Measurements from ENCODE around the gene DMD. TPM values are rescaled to one million over a fixed set of nuclear protein-coding genes. Genes with fewer than 3 reads are reported as not detected.

The DMD gene
- total RNA-seq, 4 donors from 2014 or later, result 2.2 to 26.7 (median 7.8) TPM

GRCh38 chrX:32954125-32954524 lies 257.2 kb downstream of the DMD start:
- Histone ChIP-seq H3K9me3 (no peaks in the 10 kb centered on the region), H3K4me3 (no peak overlapping the region), H3K27me3 (no peaks in the 10 kb centered on the region), H3K27ac (no peak overlapping the region), H3K36me3 (no peaks in the 10 kb centered on the region), H3K4me1 (no peaks in the 10 kb centered on the region)
- WGBS, 2 donors, result 41 to 43% methylated on average over 3 of the region's 3 CpGs
- intact Hi-C loops (cut with DNase I), result no loop called here
- TF ChIP-seq CTCF (IDR thresholded peaks at IDR 0.05) (no peak), POLR2A (IDR thresholded peaks at IDR 0.05) (no peak)
- no peak for DNase-seq

- intact Hi-C loops (cut with DNase I), result no loop called here
- no peaks in the 10 kb centered on the region for H3K36me3 ChIP-seq
- DNase-seq, result no peak
- TF ChIP-seq POLR2A (IDR thresholded peaks at IDR 0.05) (no peak), CTCF (IDR thresholded peaks at IDR 0.05) (no peak)
- no peaks in the 10 kb centered on the region for H3K9me3 ChIP-seq
- H3K4me3 ChIP-seq, result no peak overlapping the region
- H3K27ac ChIP-seq, result no peak overlapping the region
- no peaks in the 10 kb centered on the region for H3K27me3 ChIP-seq
- H3K4me1 ChIP-seq, result no peaks in the 10 kb centered on the region
- WGBS, 2 donors, result 42 to 43% methylated on average over 2 of the region's 2 CpGs
These were observed 263.2 kb downstream of the DMD start for GRCh38 chrX:32948130-32948529.

GRCh38 chrX:32937043-32937442 lies 274.3 kb downstream of the DMD start:
- DNase-seq, result no peak
- whole genome bisulfite sequencing, 2 donors, result 31 to 48% methylated on average over 3 of the region's 3 CpGs
- TF ChIP-seq POLR2A (IDR thresholded peaks at IDR 0.05) (no peak), CTCF (IDR thresholded peaks at IDR 0.05) (no peak)
- no peaks in the 10 kb centered on the region for H3K36me3 ChIP-seq
- no peak overlapping the region for H3K27ac ChIP-seq
- H3K27me3 ChIP-seq, result no peaks in the 10 kb centered on the region
- H3K9me3 ChIP-seq, result no peaks in the 10 kb centered on the region
- intact Hi-C loops (cut with DNase I), result no loop called here
- H3K4me3 ChIP-seq, result no peak overlapping the region
- no peaks in the 10 kb centered on the region for H3K4me1 ChIP-seq

- H3K27ac ChIP-seq, result no peak overlapping the region
- no peaks in the 10 kb centered on the region for H3K4me1 ChIP-seq
- no peak for TF ChIP-seq POLR2A (IDR thresholded peaks at IDR 0.05)
- no peak for TF ChIP-seq CTCF (IDR thresholded peaks at IDR 0.05)
- no peaks in the 10 kb centered on the region for H3K27me3 ChIP-seq
- intact Hi-C loops (cut with DNase I), result no loop called here
- H3K36me3 ChIP-seq, result no peaks in the 10 kb centered on the region
- no peak overlapping the region for H3K4me3 ChIP-seq
- 54 to 58% methylated on average over 5 of the region's 5 CpGs for WGBS, 2 donors
- no peaks in the 10 kb centered on the region for H3K9me3 ChIP-seq
- no peak for DNase-seq
These were observed 277.8 kb downstream of the DMD start for GRCh38 chrX:32933548-32933947.

- DNase-seq, result no peak
- Histone ChIP-seq H3K9me3 (no peaks in the 10 kb centered on the region), H3K27me3 (no peaks in the 10 kb centered on the region), H3K4me1 (no peaks in the 10 kb centered on the region), H3K27ac (no peak overlapping the region), H3K36me3 (no peaks in the 10 kb centered on the region), H3K4me3 (no peak overlapping the region)
- intact Hi-C loops (cut with DNase I), result no loop called here
- WGBS, 2 donors, result 60 to 69% methylated on average over 4 of the region's 4 CpGs
- TF ChIP-seq POLR2A (IDR thresholded peaks at IDR 0.05) (no peak), CTCF (IDR thresholded peaks at IDR 0.05) (no peak)
These were observed 282.3 kb downstream of the DMD start for GRCh38 chrX:32929040-32929439.
